ENCODE data around the gene IFT74. TPM values are rescaled to one million over a fixed set of nuclear protein-coding genes. Genes with fewer than 3 reads are reported as not detected.

Gene IFT74
- total RNA-seq, 1 experiment from 2014 or later, result 17.8 TPM

- BruUV-seq (replicated peaks), result no TSS peak
- no peak for TF ChIP-seq EZH2 (IDR thresholded peaks at IDR 0.05; ENCODE audit: low read depth)
- TF ChIP-seq CTCF (conservative IDR thresholded peaks at IDR 0.05), result no peak
Observed at GRCh38 chr9:27003426-27004077, 47.3 kb downstream of the IFT74 start.

DNA sequence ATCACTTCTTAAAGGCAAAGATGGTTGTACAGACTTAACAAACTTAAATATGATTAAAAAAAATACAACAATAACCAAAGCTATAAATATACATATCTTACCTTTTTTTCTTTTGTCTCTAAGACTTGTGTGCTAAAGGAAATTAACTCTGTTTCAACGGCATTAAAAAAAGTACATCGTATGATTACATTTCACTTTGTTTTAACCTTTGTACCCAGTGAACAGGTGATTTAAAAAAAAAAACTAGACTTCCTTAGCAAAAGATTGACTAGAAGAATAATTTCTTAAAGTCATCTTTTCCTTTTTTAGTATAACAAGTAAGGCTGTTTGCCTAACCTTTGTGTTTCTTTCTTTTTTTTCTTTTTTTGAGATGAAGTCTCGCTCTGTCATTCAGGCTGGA is 49.3 kb downstream of the IFT74 start, which contains the start of gene LRRC19:
LRRC19 (minus strand) TSS at position 182 of the 400 bp plus-strand sequence. CDS start 5,978 bp downstream, outside the sequence.
- Histone ChIP-seq H3K9me3 (ENCODE audit: insufficient read depth, low read depth) (no peaks in the 10 kb centered on the region), H3K9me2 (ENCODE audit: insufficient read depth) (no peaks in the 10 kb centered on the region), H3K36me3 (ENCODE audit: low read depth) (no peaks in the 10 kb centered on the region), H3K4me2 (no peak within 1 kb of the TSS), H3K4me3 (no peak within 1 kb of the TSS), H2AFZ (no peak within 1 kb of the TSS), H3K27ac (no peak within 1 kb of the TSS), H4K20me1 (ENCODE audit: insufficient read depth) (no peaks in the 10 kb centered on the region), H3K4me1 (replicated peaks; ENCODE audit: insufficient read depth) (no peaks in the 10 kb centered on the region), H3K79me2 (ENCODE audit: low read depth) (no peaks in the 10 kb centered on the region), H3F3A (ENCODE audit: insufficient read depth, low read depth) (no peaks in the 10 kb centered on the region), H3K27me3 (ENCODE audit: insufficient read depth, low read depth) (no peaks in the 10 kb centered on the region)
- intact Hi-C loops (cut with micrococcal nuclease; ENCODE audit: unreplicated experiment), result no loop called here
- no peak for TF ChIP-seq CTCF (conservative IDR thresholded peaks at IDR 0.05)
- TF ChIP-seq EZH2 (IDR thresholded peaks at IDR 0.05; ENCODE audit: low read depth), result no peak
- BruUV-seq (replicated peaks), result no TSS peak
- CTCF ChIA-PET, result no interaction called here
- POLR2A ChIA-PET (ENCODE audit: unreplicated experiment), result no interaction called here
- no peak for DNase-seq

More at GRCh38 chr9:27003426-27004077, 47.3 kb downstream of the IFT74 start:
- no peaks in the 10 kb centered on the region for H3K4me1 ChIP-seq (replicated peaks; ENCODE audit: insufficient read depth)
- no peak overlapping the region for H3K4me3 ChIP-seq
- intact Hi-C loops (cut with micrococcal nuclease; ENCODE audit: unreplicated experiment), result no loop called here
- no peak for DNase-seq
- no peak overlapping the region for H3K27ac ChIP-seq
- no peaks in the 10 kb centered on the region for H3F3A ChIP-seq (ENCODE audit: insufficient read depth, low read depth)
- no peaks in the 10 kb centered on the region for H3K9me3 ChIP-seq (ENCODE audit: insufficient read depth, low read depth)
- CTCF ChIA-PET, result no interaction called here
- H3K4me2 ChIP-seq, result no peak overlapping the region
- no peaks in the 10 kb centered on the region for H3K36me3 ChIP-seq (ENCODE audit: low read depth)
- POLR2A ChIA-PET (ENCODE audit: unreplicated experiment), result no interaction called here
- H2AFZ ChIP-seq, result no peak overlapping the region
- no peaks in the 10 kb centered on the region for H4K20me1 ChIP-seq (ENCODE audit: insufficient read depth)
- no peaks in the 10 kb centered on the region for H3K9me2 ChIP-seq (ENCODE audit: insufficient read depth)
- H3K27me3 ChIP-seq (ENCODE audit: insufficient read depth, low read depth), result no peaks in the 10 kb centered on the region
- no peaks in the 10 kb centered on the region for H3K79me2 ChIP-seq (ENCODE audit: low read depth)

DNA sequence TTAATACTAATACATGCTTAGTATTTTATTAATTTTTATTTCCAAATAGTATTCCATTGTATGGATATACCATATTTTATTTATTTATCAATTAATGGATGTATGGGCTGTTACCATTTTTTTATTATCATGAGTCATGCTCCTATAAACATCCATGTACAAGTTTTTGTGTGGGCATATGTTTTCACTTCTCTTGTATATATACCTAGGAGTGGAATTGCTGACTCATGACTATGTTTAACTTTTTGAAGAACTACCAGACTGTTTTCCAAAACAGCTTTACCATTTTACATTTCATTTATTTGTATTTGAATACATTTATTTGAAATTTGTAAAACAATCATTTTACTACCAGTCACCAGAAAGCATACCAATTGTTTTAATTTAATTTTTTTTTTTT is 63.4 kb downstream of the IFT74 start:
- DNase-seq, result no peak
- H3K79me2 ChIP-seq (ENCODE audit: low read depth), result no peaks in the 10 kb centered on the region
- no peaks in the 10 kb centered on the region for H3K4me1 ChIP-seq (replicated peaks; ENCODE audit: insufficient read depth)
- no TSS peak for BruUV-seq (replicated peaks)
- TF ChIP-seq EZH2 (IDR thresholded peaks at IDR 0.05; ENCODE audit: low read depth) (no peak), CTCF (conservative IDR thresholded peaks at IDR 0.05) (no peak)
- no peak overlapping the region for H3K4me3 ChIP-seq
- H4K20me1 ChIP-seq (ENCODE audit: insufficient read depth), result no peaks in the 10 kb centered on the region
- H3K36me3 ChIP-seq (ENCODE audit: low read depth), result no peaks in the 10 kb centered on the region; the same call in 1 of the 2 replicates
- no peaks in the 10 kb centered on the region for H3K9me3 ChIP-seq (ENCODE audit: insufficient read depth, low read depth)
- POLR2A ChIA-PET (ENCODE audit: unreplicated experiment), result no interaction called here
- no peak overlapping the region for H2AFZ ChIP-seq
- H3K27me3 ChIP-seq (ENCODE audit: insufficient read depth, low read depth), result no peaks in the 10 kb centered on the region
- H3K27ac ChIP-seq, result no peak overlapping the region
- CTCF ChIA-PET, result no interaction called here
- no peaks in the 10 kb centered on the region for H3K9me2 ChIP-seq (ENCODE audit: insufficient read depth)
- H3K4me2 ChIP-seq, result no peak overlapping the region
- H3F3A ChIP-seq (ENCODE audit: insufficient read depth, low read depth), result no peaks in the 10 kb centered on the region
- intact Hi-C loops (cut with micrococcal nuclease; ENCODE audit: unreplicated experiment), result no loop called here

All from PC-9 (cell line).